ENCODE results near the gene TCFL5.

TCFL5 gene

GRCh38 chr20:62895539-62895938 is 33.9 kb upstream of the TCFL5 start:
- no peak for DNase-seq

- no peak for DNase-seq
These were observed 32.6 kb upstream of the TCFL5 start for GRCh38 chr20:62894261-62894660.

GRCh38 chr20:62893700-62894099 is 32.1 kb upstream of the TCFL5 start:
- DNase-seq, result no peak

- no peak for DNase-seq
These were observed 31.0 kb upstream of the TCFL5 start for GRCh38 chr20:62892348-62893304.

- DNase-seq, result no peak
These were observed 29.5 kb upstream of the TCFL5 start for GRCh38 chr20:62891111-62891510.

GRCh38 chr20:62890444-62890843 is 28.8 kb upstream of the TCFL5 start:
- DNase-seq, result no peak

- no peak for DNase-seq
These were observed 28.2 kb upstream of the TCFL5 start for GRCh38 chr20:62889871-62890270.

GRCh38 chr20:62889411-62889810 is 27.8 kb upstream of the TCFL5 start:
- no peak for DNase-seq

GRCh38 chr20:62888910-62889309 is 27.3 kb upstream of the TCFL5 start:
- DNase-seq, result no peak

- no peak for DNase-seq
These were observed 26.8 kb upstream of the TCFL5 start for GRCh38 chr20:62888406-62888805.

GRCh38 chr20:62887860-62888239 is 26.2 kb upstream of the TCFL5 start:
- no peak for DNase-seq

GRCh38 chr20:62887152-62887859 is 25.7 kb upstream of the TCFL5 start:
- DNase-seq, result no peak

- no peak for DNase-seq
These were observed 25.1 kb upstream of the TCFL5 start for GRCh38 chr20:62886709-62887058.

GRCh38 chr20:62885896-62886708 is 24.5 kb upstream of the TCFL5 start:
- DNase-seq, result no peak

- DNase-seq, result no peak
These were observed 23.6 kb upstream of the TCFL5 start for GRCh38 chr20:62885046-62885895.

GRCh38 chr20:62884556-62884955 is 22.9 kb upstream of the TCFL5 start:
- DNase-seq, result no peak

- DNase-seq, result no peak
These were observed 20.8 kb upstream of the TCFL5 start for GRCh38 chr20:62882426-62882825.

- DNase-seq, result no peak
These were observed 20.2 kb upstream of the TCFL5 start for GRCh38 chr20:62881662-62882395.

- DNase-seq, result no peak
These were observed 19.5 kb upstream of the TCFL5 start for GRCh38 chr20:62880935-62881661.

GRCh38 chr20:62880147-62880934 is 18.7 kb upstream of the TCFL5 start:
- DNase-seq, result no peak
